NCI-H345 treated with DMSO at 0.1 percent for 48 hours (cell line): ENCODE results near the gene TAC3.
"Not testable (repeated sequence)": the region's sequence is repeated elsewhere in the genome, so short reads cannot be mapped to it uniquely, and the experiment has no call there.

ENCODE experiments used
- DNase-seq: peaks from one replicate; lab custom pipeline; 2025; ENCODE audit not compliant: unreplicated experiment; lab: John Stamatoyannopoulos, UW

The TAC3 gene

DNA sequence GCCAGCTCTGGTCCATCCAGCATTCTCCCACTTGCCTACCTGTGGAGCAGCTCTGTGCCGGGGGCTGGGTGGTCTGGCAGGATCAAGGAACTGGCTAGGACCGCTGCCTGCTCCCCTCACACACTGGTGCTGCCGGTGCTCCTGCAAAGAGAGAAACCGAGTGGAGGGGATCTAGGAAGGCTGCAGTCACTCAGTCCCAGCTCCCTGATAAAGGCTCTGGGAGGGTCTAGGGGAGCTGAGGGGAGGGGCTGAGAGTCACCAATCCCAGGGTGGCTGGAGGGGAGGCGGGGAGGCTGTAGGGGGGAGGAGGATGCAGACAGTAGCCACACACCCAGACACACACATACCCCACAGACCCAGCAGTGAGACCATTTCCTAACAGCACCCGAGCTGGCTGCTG lies at the start of gene TAC3:
Gene TAC3, minus strand, starts transcription at position 182 of the 400 bp plus-strand sequence. CDS start 732 bp downstream, outside the sequence.
- DNase-seq = no peak

DNA sequence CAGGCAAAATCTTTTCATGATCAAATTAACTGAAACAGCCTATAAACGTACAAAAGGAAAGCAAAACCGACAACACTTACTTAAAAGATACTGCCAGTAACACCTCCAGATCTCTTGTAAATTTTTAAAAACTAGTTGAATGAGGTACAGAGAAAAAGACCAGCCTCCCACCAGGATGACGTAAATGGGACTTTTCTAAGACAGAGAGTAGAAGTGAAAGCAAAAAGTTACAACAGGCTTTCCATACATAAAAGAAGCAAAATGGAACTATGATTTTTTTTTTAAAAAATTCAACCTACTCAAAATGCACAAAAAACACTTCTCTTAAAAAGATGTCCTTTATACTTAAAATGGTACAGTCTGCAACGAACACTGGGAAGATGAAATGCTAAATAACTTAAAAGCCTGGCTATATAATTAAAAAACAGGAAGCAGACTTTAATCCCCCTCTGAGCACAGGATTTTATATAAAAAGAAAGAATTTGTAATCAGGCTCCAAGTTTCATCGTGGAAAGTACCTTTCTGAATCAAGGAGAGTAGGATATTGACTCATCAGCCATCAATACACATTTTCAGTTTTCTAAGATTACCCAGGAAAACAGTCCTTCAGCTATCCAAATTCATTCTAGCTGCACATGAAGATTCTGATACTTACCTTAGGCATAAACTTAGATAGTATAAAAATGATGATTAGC lies 47.8 kb upstream of the TAC3 start:
- no peak for DNase-seq

DNA sequence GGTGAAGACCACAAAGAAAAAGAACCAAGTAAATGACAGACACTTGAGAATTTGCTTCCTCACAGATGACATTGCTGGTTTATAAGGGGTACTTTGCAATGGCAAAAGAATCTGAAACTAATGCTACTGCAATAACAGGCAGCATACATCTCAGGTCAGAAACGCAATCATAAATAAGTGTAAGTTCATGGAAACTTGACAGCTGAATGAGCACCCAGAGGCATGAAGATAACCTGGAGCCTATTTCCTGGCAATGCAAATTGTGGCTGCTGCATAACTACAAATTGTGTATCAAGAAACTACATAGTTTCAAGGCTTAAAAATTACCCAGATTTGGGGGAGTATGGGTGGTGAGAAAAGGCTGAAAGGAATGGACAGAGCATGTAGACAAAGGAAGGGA lies 42.1 kb upstream of the TAC3 start:
- DNase-seq = no peak

DNA sequence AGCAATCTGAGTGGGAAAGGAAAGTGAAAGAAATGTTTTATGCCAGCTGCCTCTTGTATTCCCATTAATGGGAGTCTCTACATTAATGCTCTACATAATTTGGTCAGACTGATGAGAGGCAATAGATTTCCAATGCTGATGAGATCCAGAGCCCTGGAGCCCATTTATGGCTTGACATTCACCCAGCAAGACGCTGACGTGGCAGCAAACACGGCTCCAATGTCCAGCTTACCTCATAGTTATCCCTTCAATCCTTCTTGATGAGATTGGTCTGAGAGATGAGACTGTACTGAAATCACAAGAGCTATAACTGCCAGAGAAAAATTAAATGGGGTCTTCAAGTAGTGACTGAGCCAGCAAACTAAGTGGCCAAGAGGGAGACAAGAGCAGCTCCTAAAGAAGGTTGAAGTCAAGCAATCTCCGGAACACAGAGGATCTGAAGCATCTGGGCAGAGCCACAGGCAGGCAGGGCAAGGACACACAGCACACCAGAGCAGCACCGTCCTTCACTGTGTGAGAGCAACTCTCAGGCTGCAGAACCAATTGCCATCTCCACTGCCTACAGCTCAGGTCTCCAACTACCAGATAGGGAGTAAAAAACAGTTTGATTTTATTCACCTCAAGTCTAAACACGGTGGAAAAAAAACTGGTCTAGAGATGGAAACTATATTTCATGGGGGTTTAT lies 40.9 kb upstream of the TAC3 start:
- no peak for DNase-seq

DNA sequence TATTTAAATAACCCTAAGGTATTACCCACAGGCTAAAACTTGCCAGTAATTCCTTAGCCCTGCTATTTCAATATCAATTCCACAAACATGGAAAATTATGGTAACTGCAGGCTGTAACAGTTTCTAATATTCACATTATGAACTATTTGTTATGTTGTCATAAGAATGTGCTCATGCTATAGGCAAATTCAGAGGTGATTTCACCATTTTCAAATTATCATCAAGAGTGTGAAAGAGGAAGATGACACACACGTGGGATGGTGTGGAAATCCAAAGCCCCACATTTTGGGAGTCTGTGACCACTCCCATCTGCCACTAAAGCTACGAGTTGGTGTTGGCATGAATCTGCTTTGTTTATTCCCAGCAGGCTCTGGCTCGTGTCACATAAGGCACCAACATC lies 39.5 kb upstream of the TAC3 start:
- DNase-seq = no peak

DNA sequence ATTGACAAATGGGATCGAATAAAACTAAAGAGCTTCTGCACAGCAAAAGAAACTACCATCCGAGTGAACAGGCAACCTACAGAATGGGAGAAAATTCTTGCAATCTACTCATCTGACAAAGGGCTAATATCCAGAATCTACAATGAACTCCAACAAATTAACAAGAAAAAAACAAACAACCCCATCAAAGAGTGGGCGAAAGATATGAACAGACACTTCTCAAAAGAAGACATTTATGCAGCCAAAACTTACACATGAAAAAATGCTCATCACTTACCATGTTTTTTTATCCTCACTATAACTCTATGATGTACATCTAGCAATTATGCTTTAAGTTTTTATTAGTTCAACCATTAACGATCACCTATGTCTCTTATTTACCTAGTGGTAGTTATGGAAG lies 37.6 kb upstream of the TAC3 start:
- not testable (repeated sequence) for DNase-seq

DNA sequence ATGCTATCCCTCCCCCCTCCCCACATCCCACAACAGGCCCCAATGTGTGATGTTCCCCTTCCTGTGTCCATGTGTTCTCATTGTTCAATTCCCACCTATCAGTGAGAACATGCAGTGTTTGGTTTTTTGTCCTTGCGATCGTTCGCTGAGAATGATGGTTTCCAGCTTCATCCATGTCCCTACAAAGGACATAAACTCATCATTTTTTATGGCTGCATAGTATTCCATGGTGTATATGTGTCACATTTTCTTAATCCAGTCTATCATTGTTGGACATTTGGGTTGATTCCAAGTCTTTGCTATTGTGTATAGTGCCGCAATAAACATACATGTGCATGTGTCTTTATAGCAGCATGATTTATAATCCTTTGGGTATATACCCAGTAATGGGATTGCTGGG lies 36.8 kb upstream of the TAC3 start:
- DNase-seq = not testable (repeated sequence)

DNA sequence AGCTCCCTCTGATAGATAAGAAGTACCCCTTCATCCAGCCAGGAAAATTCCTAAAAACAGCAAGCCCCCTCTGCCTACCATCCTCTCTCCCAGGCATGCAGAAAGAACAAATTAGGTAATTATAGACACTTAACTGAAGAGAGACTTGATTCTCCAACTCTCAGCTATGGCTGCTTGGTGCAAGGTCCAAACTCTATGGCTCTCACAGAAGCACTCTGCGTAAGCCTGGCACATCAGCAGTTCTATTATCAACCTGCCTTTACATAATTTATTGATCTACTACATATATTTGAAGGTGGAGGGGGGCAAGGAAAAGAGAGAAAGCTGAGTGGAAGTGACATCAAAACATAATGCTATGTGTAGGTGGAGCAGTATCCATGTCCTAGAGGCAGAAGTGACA lies 34.7 kb upstream of the TAC3 start:
- DNase-seq = no peak

DNA sequence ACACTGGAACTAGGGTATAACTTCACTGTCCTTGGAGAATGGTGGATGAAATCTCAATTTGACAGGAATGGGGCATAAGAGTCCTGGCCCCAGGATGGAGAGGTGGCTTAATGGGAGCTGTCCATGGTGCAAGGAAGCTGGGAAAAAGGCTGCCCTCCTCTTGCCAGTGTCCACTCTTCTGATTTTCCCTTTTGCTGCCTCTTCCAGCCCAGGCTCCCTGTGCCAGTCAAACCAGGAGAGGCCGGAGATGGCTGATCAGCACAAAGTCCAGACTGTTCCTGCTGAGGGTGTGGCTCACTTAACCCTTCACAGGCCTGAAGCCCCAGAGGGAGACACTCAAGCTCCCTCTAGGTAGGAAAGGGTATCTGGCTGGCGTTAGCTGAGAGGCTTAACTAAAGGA lies 33.6 kb upstream of the TAC3 start, which contains the start of gene MYO1A:
Gene MYO1A, minus strand, starts transcription at position 240 of the 400 bp plus-strand sequence. CDS start 1,806 bp downstream, outside the sequence.
- DNase-seq = no peak

DNA sequence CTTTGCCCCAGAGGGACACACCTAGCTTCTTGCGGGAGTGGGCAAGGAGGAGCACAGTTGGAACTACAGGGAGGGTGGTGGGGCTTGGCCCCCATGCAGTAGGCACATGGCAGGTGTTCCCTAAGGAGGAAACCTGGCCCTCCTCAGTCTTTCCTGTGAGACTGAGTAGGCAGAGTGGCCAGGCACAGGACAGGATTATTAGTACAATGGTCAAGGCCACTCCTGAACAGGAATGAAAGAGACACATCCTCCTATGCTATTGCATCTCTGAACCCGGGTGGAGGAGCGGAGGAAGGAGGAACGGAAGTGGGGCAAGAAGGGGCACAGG lies 32.8 kb upstream of the TAC3 start:
- DNase-seq = no peak

DNA sequence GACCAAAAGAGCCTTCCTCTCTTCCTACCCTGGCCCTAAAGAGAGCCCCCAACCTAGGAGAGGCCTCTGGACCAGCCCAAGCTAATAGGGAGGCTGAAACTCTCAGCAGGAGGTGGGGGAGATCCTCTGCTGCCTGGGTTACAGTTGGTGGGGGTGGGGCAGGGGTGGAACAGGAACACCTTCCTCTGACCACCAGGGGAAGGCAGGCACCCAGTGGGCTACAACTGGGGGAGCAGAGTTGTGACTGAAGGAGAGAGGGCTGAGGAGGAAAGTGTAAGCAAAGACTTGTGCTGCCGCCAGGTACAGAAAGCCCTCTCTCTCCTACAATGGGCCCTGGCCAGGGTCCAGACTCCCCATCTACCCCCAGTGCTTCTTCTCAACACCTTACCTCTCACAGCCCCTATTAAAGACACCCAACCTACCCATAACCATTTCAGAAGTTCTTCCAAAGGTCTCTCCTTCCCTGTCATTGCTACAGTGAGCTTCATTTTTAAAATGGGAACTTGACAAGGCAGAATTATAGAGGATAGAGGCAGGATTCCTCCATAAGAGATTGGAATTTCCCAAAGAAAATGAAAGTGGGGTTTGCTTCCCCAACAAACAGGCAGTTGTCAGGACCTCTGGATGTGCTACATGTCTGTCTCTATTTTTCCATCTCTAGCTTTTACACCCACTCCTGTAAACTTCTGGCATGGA lies 32.2 kb upstream of the TAC3 start:
- no peak for DNase-seq

DNA sequence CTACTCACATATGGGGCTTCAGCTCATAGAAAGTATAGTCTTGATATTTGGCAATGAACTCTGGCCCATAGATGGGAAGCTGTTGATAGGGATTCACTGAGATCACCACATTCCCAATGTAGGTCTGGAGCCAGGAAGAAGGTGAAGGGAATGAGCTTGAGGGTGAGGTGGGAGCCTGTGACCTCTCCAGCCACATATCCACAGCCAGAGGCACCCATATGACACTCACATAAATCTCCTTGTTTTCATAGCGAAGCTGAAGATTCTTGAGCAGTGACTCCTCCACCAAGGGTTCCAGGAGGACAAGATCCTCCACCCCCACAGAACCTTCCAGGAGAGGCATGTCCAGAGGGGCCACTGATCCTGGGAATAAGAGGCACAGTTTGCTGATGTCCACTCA lies 31.7 kb upstream of the TAC3 start:
- no peak for DNase-seq

DNA sequence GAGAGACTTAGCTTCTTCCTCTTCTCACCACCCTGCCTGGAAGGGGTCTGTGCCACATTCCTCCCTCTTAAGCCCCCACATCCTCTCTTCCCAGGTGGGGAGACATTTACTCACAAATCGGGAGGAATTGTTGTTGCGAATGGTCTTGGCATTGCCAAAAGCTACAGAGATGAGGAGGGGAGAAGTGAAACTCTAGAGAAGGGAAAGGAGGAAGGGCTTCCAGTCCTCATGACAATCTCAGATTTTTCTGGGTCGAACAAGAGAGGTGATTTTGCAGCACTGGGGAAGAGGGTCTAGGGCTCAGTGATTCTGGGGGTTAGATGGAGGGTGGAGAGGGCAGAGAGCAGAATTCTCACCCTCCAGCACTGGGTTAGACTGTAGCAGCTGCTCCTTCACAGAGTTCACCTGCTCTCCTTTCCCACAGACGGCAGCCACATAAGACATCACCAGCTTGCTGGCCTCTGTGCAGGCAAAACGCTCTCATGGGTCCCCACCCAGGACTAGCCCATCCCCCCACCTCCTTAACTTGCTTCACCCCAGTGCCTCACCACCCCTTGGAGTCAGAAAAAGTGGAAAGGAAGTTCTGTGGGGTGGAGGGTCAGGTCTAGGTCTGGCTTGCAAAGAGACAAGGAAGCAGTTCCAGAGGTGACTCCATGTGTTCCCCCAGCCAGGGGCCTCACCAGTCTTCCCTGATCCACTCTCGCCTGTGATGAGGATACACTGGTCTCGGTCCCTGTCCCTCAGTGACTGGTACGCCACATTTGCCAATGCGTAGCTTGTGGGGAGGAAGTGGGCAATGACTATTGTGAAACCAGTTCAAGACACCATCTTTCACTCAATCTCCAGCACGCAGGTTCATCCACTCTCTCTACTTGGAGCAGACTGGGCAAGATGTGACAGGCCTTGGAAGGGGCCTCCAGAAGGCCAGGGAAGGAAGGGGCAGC lies 30.9 kb upstream of the TAC3 start:
- DNase-seq = no peak

DNA sequence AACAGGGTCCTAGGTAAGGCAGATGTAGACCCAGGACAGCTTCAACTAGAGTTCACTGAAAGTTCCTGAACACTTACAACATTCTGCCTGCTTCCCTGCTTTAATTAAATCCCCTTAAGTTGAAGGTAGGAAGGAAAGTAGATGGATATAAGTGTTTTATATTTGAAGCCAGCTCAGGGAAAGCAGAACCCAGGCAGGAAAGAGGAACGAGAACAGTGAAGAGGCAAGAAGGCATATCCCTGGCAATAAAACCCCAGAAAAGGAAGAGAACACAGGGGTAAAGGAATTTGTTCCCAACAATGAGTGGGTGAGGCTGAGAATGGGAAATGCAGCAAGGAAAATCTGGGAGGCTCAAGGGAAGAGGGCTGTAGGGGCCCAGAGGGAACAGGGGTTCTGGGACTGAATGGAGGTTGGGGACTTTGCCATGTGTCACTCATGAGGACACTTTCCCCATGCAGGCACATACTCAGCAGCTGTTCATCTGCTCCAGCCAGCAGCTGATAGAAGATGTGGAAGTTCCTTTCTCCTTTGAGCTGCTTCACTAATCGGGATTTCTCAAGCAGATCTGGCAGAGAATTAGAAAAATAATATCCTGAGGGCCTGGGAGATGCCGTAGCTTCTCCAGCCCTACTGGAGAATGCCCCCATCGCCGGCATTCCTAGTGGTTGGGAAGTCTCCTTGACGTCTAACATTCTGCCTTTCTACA lies 29.9 kb upstream of the TAC3 start:
- DNase-seq = no peak

DNA sequence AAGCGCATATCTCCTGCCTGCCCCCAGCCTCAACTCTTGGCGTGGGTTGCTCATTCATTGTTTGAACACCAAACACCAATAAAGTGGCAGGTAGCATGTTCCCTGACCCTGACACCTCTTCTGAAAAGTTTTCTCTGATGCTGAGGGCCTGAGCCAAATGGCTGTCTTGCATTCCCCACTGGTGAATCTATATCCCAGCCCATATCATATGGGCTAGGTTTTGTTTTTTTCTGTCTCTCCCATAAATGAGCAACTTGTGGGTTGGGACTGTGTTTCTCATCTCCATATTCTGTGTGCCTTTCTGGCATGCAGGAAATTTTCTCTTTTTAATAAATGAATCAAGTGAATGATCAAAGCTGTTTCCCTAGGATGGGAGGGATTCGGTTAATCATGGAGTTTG lies 28.6 kb upstream of the TAC3 start:
- no peak for DNase-seq

DNA sequence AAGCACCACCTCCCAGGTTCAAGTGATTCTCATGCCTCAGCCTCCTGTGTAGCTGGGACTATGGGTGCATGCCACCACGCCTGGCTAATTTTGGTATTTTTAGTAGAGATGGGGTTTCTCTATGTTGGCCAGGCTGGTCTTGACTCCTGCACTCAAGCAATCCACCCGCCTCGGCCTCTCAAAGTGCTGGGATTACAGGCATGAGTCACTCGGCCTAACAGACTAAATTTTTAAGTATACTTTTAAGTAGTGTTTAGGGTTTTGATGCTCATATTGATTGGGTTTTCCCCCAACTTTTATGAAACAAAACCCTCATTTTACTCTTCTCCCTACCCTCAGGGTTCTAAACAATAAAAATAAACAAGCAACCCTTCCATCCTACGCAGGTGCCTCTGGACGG lies 28.1 kb upstream of the TAC3 start:
- no peak for DNase-seq

DNA sequence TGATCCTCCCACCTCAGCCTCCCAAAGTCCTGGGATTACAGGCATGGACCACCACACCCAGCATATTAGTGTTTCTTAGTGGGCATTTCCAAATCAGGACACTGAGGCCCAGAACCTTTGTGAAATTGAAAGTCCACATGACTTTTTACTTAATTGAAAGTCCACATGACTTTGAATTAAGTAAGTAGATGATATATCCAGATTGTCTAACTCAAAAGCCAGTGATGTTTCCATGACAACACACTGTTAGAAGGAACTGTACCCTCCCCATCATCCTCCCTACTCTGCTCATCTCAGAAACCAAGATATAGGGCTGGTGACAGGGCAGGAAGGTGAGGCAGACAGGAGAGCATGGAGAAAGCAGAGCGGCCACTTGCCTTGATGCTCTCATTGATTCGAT lies 26.4 kb upstream of the TAC3 start:
- DNase-seq = no peak

DNA sequence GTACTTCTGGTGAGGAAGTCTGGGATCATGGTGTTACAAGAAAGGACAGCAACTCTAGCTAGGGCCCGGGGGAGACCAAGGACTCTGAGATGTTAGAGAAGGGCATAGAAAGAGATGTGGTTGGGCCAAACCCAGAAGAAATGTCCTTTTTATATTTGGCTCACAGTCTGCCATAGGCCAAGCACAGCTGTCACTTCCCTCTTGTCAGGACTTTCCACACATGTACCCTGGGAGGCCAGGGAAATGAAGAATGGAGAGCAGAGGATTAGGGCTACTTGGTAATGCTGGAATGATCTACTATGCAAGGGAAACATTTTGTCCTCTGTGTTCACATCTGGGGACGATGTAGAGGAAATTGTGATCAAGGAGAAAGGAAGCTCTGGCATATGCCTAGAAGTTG lies 24.4 kb upstream of the TAC3 start:
- no peak for DNase-seq

DNA sequence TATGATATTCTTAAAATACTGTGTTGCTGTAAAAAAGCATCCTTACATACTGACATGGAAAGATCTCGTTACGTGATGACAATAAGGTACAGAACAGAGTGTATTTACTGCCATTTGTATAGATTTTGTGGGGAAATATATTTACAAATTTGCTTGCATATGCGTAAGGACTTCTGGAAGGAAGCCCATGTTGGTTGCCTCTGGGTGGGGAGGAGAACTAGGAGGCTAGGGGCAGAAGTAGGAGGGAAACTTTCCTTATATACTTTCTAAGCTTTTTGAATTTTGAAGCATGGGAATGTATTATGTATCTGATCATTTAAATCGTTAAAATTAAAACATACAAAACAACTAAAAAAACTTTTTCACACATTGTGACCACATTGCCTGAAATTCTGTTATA lies 23.9 kb upstream of the TAC3 start:
- DNase-seq = no peak

DNA sequence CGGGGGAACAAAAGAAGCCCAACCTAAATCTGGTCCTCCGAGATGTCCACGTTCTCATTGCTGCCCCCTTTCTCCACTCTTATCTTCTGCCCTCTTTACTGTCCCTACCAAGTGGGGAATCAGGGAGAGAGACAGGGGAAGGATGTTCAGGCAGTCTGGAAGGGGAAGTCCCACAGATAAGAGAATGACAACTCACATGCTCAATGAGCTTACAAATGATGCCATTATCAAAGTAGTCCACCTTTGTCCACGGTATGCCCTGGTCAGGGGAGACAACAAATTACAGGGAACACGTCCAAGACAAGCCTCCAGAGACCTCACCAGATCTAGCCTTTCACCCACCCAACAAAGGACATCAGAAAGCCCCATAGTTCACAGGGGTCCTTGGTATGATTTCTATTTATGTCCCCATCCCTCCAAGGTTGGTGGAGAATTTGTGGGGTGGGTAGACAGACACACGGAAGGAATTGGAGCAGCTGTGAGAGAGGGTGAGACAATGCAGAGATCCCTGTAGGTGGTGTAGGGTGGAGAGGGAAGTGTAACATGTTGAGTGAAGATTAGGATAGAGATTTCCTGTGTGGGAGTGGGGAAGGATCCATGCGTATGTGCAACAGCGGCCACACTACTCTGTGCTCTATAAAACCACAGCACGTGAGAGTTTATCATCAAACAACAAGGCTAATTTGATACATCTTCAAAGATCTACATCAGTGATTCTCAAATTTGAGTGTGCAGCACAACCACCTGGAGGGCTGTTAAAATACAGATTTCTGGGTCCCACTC lies 22.9 kb upstream of the TAC3 start:
- DNase-seq = no peak
